ENCODE measurements around the gene PLEKHN1. TPM values are rescaled to one million over a fixed set of nuclear protein-coding genes. Genes with fewer than 3 reads are reported as not detected.
"Not testable (repeated sequence)": the region's sequence is repeated elsewhere in the genome, so short reads cannot be mapped to it uniquely, and the experiment has no call there.

Gene PLEKHN1
- total RNA-seq, 1 donor from 2014 or later, result not detected

DNA sequence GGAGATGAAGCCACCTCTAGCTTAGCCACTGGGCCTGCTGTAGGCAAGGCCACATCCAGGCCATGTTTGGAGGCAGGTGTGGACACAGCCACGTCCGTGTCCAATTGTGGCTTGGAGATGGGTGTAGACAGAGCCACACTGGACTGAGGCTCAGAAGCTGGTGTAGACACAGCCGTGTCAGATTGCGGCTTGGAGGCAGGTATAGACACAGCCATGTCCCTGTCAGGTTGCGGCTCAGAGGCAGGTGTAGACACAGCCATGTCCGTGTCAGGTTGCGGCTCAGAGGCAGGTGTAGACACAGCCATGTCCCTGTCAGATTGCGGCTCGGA lies 13.4 kb downstream of the PLEKHN1 start:
- DNase-seq, result no peak

DNA sequence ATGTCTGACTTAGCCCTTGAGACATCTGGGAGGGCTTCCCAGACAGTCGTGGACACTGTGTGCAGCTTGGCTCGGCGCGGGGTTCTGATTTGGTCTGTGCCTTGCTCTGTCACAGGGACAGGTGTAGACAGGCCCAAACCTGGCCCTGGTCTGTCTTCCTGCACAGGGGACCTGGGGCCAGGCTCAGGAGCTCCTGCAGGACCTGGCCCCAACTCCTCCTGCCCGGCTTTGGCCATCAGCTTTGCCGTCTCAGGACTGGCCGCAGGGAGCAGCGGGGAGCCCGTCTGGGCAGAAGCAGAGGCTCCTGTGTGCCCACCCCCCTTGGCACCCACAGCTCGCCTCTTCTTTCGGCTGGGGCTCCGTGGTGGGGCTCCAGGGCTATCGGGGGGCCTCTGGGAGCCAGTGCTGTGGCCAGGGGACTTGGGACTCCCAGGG lies 13.9 kb downstream of the PLEKHN1 start:
- intact Hi-C loops (cut with DNase I), result no loop called here
- ATAC-seq (ENCODE audit: poor library complexity) (no peak), DNase-seq (no peak)

More for the DNA sequence above, 13.4 kb downstream of the PLEKHN1 start:
- no peak for ATAC-seq (ENCODE audit: poor library complexity)
- intact Hi-C loops (cut with DNase I), result no loop called here

- intact Hi-C loops (cut with DNase I), result no loop called here
- ATAC-seq (ENCODE audit: poor library complexity), result peak; percentile 64
- DNase-seq, result peak; percentile 89
Measured at GRCh38 chr1:980602-981395, 14.5 kb downstream of the PLEKHN1 start.

DNA sequence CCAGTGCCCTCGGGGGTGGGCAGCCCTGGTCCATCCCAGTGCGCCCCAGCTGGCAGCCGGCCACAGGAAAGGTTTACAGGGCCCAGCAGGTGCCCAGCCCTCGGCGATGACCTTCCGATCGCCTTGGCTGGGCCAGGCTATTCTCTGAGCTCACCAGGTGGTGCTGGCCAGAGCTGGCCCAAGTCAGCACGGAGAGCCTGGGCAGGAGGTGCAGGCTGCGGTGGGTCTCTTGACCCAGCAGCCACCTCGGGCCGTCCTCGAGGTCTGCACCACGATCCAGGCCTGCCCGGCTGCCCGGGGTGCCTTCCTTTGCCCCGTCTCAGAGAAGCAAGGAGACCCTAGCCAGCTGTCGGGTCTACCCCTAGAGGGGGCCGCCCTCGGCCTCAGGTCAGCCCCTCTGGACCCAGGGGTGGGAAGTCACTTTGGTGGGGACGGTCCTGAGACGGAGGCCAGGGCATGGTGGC lies 15.2 kb downstream of the PLEKHN1 start:
- no peak for DNase-seq
- peak; percentile 3 for ATAC-seq (ENCODE audit: poor library complexity)
- intact Hi-C loops (cut with DNase I), result no loop called here

- ATAC-seq (ENCODE audit: poor library complexity), result peak; percentile 72
- intact Hi-C loops (cut with DNase I), result no loop called here
Measured at GRCh38 chr1:981955-982558, 15.8 kb downstream of the PLEKHN1 start, which contains the start of gene PERM1. TSS of gene PERM1 (minus strand) at chr1:982093. CDS start at chr1:981029, 1,064 bp downstream.

DNA sequence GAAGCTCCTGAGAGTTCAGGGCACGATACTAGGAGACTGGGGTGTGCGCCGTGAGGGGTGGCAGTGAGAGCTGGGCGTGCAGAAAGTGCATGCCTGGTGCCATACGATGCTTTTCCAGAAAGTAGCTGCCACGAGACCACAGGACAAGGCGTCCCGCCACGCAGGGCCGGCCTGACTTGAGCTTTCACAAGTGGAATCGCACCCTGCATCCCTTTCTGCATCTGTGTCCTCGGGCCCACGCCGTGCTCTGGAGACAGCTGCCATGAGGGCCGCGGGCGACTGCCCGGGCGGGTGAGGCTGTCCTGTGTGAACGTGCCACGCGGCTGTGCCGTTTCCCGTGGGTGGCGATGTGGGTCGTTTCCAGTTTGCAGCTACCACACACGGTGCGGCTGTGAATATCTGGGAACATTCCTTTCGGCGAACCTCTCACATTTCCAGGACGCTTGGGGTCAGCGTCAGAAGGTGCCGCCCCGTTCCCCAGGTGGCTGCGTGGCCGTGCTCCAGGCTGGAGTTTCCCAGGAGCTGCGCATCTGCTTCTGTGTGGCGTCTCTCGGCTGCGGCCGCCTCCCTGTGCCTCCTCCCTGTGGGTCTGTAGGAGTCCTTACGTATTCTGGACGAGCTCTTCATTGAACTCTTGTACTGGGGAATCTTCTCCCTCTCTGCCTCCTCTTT lies 16.6 kb downstream of the PLEKHN1 start:
- no peak for ATAC-seq (ENCODE audit: poor library complexity)
- intact Hi-C loops (cut with DNase I), result no loop called here

More at GRCh38 chr1:981955-982558, 15.8 kb downstream of the PLEKHN1 start, which contains the start of gene PERM1:
- peak; percentile 88 for DNase-seq

GRCh38 chr1:983798-984475 lies 17.7 kb downstream of the PLEKHN1 start:
- DNase-seq, result peak; percentile 65
- intact Hi-C loops (cut with DNase I), result loop anchor here (2.0 kb wide), 1 partner anchor 79 kb away; no protein-coding TSS in a partner anchor
- no peak for ATAC-seq (ENCODE audit: poor library complexity)

More for the DNA sequence above, 16.6 kb downstream of the PLEKHN1 start:
- no peak for DNase-seq

DNA sequence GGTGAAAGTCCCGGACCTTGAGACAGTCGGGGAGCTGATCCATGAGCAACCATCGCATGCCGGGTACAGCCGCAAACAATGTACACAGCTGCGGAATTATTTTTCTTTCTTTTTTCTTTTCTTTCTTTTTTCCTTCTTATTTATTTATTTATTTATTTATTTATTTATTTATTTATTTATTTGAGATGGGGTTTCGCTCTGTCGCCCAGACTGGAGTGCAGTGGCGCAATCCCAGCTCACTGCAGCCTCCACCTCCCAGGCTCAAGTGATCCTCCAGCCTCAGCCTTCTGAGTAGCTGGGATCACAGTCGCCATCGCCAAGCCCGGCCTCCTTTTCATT lies 18.2 kb downstream of the PLEKHN1 start:
- intact Hi-C loops (cut with DNase I), result loop anchor here (2.0 kb wide), 1 partner anchor 78 kb away; no protein-coding TSS in a partner anchor
- DNase-seq (no peak), ATAC-seq (ENCODE audit: poor library complexity) (no peak)

GRCh38 chr1:985126-985525 lies 18.8 kb downstream of the PLEKHN1 start:
- no peak for DNase-seq
- ATAC-seq (ENCODE audit: poor library complexity), result no peak
- intact Hi-C loops (cut with DNase I), result loop anchor here (2.0 kb wide), 1 partner anchor 78 kb away; no protein-coding TSS in a partner anchor

- DNase-seq, result peak; percentile 2
- intact Hi-C loops (cut with DNase I); ATAC-seq (ENCODE audit: poor library complexity): not testable (repeated sequence)
Measured at GRCh38 chr1:988061-988460, 21.8 kb downstream of the PLEKHN1 start.

- ATAC-seq (ENCODE audit: poor library complexity); intact Hi-C loops (cut with DNase I); DNase-seq: not testable (repeated sequence)
Measured at GRCh38 chr1:991275-991674, 25.0 kb downstream of the PLEKHN1 start.

- intact Hi-C loops (cut with DNase I), result no loop called here
- DNase-seq, result no peak
- ATAC-seq (ENCODE audit: poor library complexity), result no peak
Measured at GRCh38 chr1:991895-992294, 25.6 kb downstream of the PLEKHN1 start.

- no peak for DNase-seq
- ATAC-seq (ENCODE audit: poor library complexity), result no peak
- intact Hi-C loops (cut with DNase I), result no loop called here
Measured at GRCh38 chr1:992362-992761, 26.1 kb downstream of the PLEKHN1 start.

DNA sequence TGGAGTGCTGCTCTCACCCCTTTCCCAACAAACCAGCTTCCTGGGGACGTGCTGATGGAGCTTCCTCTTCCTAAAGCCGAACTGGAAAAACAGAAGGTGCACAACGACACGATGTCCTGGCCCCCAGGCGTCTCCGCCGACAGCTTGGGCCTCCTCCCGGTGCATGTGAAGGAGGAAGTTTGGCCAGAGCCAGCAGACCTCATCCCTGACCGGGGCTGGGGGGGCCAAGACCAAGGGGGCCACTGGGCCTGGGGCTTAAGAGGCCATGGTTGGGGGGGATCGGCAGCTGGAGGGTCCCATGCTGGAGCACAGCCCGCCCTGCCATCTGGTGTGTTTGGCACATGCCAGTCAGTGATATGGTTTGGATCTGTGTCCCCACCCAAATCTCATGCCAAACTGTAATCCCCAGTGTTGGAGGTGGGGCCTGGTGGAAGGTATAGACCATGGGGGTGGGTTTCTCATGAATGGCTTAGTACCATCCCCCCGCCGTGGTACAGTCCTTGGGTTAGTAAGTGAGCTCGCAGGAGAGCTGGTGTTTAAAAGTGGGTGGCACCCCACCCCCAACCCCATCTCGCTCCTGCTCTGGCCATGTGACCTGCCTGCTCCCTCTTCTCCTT lies 27.2 kb downstream of the PLEKHN1 start:
- ATAC-seq (ENCODE audit: poor library complexity) (no peak), DNase-seq (no peak)
- intact Hi-C loops (cut with DNase I), result no loop called here

DNA sequence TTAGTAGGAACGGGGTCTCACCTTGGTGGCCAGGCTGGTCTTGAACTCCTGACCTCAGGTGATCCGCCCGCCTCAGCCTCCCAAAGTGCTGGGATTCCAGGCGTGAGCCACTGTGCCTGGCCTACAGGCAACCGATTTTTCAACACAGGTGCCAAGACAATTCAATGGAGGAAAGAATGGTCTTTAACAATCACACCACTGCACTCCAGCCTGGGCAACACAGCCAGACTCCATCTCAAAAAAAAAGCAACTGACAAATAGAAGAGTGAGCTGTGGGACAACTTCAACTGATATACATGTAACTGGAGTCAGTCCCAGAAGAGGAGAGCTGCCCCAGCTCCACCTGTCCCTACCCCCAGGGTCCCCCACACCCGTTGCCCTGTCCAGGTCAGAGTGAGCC lies 28.3 kb downstream of the PLEKHN1 start:
- ATAC-seq (ENCODE audit: poor library complexity); DNase-seq; intact Hi-C loops (cut with DNase I): not testable (repeated sequence)

DNA sequence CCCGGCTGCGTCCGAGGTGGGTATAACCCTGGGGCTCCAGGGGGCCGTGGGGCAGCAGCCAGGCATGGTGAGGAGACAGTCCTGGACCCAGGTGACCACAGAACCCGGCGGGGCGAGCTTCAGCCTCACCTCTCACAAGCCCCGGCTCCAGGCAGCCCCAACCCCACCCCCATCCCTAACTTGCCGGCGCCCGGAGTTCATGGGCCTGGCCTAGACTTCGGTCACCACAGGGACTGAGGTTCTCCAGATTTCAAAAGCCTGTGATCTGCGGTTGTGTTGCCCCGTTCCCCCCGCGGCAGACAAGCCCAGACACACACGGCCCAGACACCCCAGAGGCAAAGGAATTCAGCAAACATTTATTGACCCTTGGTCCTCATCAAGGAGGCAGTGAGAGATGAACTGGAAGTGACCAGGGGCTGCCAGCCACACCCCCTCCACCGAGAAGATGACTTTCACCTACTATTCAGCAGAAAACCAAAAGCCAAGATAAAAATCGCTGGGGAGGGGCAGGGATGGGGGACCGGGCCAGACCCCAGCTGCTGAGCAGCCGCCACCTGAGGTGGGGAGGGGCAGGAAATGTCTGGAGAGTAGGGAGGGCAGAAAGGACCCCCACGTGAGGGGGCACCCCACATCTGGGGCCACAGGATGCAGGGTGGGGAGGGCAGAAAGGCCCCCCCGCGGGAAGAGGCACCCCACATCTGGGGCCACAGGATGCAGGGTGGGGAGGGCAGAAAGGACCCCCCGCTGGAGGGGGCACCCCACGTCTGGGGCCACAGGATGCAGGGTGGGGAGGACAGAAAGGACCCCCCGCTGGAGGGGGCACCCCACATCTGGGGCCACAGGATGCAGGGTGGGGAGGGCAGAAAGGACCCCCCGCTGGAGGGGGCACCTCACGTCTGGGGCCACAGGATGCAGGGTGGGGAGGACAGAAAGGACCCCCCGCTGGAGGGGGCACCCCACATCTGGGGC lies 29.7 kb downstream of the PLEKHN1 start:
- intact Hi-C loops (cut with DNase I), result no loop called here
- DNase-seq, result no peak

More for the DNA sequence above, 29.7 kb downstream of the PLEKHN1 start:
- no peak for ATAC-seq (ENCODE audit: poor library complexity)
